NB4 (cell line): ENCODE results near the gene CBX4.

Experiments used
- CTCF ChIP-seq: IDR thresholded peaks from one replicate; pipeline ENCODE4 v1.5.1; 2012; ENCODE audit warnings: low read depth, low read length
- POLR2A ChIP-seq: IDR thresholded peaks from 2 replicates; pipeline ENCODE4 v1.6.1; 2011; ENCODE audit warnings: mild to moderate bottlenecking; ENCODE audit not compliant: insufficient read length; ENCODE audit errors: extremely low read depth

- TF ChIP-seq CTCF (no peak), POLR2A (no peak)
Measured at GRCh38 chr17:79812353-79813258, 26.6 kb downstream of the CBX4 start.
